Measurements from ENCODE around the gene BTRC. TPM values are rescaled to one million over a fixed set of nuclear protein-coding genes. Genes with fewer than 3 reads are reported as not detected.

The BTRC gene
- total RNA-seq, 1 experiment from 2014 or later: 19.4 TPM

DNA sequence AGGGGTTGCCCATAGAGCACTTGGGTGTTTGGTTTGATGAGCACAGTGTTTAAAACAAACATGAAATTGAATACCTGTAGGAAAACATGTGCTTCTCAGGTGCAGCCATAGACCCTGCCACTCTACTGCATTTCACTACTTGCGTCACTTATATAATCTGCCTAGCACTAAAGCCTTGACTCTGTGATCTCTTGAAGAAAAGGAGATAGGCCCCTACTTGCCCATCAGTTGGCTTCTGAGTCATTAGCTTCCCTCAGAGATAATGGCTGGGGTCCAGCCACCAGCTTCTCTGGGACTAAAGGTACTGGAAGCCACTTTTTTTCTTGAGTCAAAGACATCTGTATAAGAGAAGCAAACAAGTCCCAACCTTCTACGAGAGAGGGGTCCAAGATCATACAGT is 45.9 kb upstream of the BTRC start:
- TF ChIP-seq, protein P1, sequence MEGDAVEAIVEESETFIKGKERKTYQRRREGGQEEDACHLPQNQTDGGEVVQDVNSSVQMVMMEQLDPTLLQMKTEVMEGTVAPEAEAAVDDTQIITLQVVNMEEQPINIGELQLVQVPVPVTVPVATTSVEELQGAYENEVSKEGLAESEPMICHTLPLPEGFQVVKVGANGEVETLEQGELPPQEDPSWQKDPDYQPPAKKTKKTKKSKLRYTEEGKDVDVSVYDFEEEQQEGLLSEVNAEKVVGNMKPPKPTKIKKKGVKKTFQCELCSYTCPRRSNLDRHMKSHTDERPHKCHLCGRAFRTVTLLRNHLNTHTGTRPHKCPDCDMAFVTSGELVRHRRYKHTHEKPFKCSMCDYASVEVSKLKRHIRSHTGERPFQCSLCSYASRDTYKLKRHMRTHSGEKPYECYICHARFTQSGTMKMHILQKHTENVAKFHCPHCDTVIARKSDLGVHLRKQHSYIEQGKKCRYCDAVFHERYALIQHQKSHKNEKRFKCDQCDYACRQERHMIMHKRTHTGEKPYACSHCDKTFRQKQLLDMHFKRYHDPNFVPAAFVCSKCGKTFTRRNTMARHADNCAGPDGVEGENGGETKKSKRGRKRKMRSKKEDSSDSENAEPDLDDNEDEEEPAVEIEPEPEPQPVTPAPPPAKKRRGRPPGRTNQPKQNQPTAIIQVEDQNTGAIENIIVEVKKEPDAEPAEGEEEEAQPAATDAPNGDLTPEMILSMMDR (IDR thresholded peaks at IDR 0.05; ENCODE audit: unreplicated experiment): no peak
- H3K27ac Mint-ChIP-seq (ENCODE audit: low read depth, unreplicated experiment): no peak overlapping the region
- peaks cover 14% of the 10 kb centered on the region for H3K4me1 Mint-ChIP-seq (ENCODE audit: insufficient read depth, unreplicated experiment)
- CTCF ChIA-PET: interaction anchor here (0.6 to 2.5 kb wide), 4 partner anchors 10 to 260 kb away, joined by 3 to 16 read pairs (median 6); no protein-coding TSS in a partner anchor
- POLR2A ChIA-PET: interaction anchor here (0.6 to 1.7 kb wide), 5 partner anchors 9 to 86 kb away, joined by 3 to 6 read pairs (median 5); no protein-coding TSS in a partner anchor
- intact Hi-C loops (cut with micrococcal nuclease): no loop called here
- H3K4me3 Mint-ChIP-seq (ENCODE audit: unreplicated experiment): no peak overlapping the region
- H3K27me3 Mint-ChIP-seq (ENCODE audit: insufficient read depth, unreplicated experiment): peaks cover 13% of the 10 kb centered on the region
- BruUV-seq (replicated peaks): no TSS peak
- DNase-seq (ENCODE audit: unreplicated experiment): peak; percentile 68
- no peaks in the 10 kb centered on the region for H3K9me3 Mint-ChIP-seq (ENCODE audit: unreplicated experiment)
- H3K36me3 Mint-ChIP-seq (ENCODE audit: insufficient read depth, unreplicated experiment): no peaks in the 10 kb centered on the region

DNA sequence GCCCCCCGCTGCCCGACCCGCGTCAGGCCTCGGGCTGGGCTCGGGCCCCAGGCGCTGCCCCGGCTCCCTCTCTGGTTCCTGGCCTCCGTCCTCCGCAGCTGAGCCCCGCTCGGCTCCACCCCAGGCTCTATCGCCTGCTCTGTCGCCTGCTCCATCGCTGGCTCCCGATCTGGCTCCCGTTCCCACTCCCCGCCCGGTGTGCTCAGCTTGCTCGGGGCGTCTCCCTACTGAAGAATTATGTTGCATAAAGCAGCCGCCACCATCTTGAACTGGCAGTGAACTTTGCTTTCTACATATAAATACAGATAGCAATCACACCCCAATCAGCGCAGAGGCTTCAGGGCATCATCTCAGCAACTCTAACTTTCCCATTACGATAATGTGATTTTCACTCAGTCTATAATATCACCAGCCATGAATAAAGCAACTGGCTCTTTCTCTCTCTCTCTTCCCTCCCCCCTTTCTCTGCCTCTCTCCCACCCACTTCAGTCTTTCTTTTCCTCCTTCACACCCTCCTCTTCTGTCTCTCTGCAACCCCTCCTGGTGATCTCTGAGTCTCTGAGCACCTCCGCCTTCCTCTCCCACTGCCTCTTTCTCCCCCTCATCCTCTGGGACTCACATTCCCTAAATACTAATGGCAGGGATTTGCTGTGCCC is 43.3 kb upstream of the BTRC start:
- Mint-ChIP-seq H3K36me3 (ENCODE audit: insufficient read depth, unreplicated experiment) (no peaks in the 10 kb centered on the region), H3K27ac (ENCODE audit: low read depth, unreplicated experiment) (no peak overlapping the region), H3K4me1 (ENCODE audit: insufficient read depth, unreplicated experiment) (peaks cover 14% of the 10 kb centered on the region), H3K9me3 (ENCODE audit: unreplicated experiment) (no peaks in the 10 kb centered on the region), H3K27me3 (ENCODE audit: insufficient read depth, unreplicated experiment) (peaks cover 31% of the 10 kb centered on the region), H3K4me3 (ENCODE audit: unreplicated experiment) (no peak overlapping the region)
- intact Hi-C loops (cut with micrococcal nuclease): no loop called here
- no peak for DNase-seq (ENCODE audit: unreplicated experiment)
- ChIA-PET POLR2A (no interaction called here), CTCF (no interaction called here)
- TF ChIP-seq, protein P1 (IDR thresholded peaks at IDR 0.05; ENCODE audit: unreplicated experiment): no peak
- BruUV-seq (replicated peaks): no TSS peak

DNA sequence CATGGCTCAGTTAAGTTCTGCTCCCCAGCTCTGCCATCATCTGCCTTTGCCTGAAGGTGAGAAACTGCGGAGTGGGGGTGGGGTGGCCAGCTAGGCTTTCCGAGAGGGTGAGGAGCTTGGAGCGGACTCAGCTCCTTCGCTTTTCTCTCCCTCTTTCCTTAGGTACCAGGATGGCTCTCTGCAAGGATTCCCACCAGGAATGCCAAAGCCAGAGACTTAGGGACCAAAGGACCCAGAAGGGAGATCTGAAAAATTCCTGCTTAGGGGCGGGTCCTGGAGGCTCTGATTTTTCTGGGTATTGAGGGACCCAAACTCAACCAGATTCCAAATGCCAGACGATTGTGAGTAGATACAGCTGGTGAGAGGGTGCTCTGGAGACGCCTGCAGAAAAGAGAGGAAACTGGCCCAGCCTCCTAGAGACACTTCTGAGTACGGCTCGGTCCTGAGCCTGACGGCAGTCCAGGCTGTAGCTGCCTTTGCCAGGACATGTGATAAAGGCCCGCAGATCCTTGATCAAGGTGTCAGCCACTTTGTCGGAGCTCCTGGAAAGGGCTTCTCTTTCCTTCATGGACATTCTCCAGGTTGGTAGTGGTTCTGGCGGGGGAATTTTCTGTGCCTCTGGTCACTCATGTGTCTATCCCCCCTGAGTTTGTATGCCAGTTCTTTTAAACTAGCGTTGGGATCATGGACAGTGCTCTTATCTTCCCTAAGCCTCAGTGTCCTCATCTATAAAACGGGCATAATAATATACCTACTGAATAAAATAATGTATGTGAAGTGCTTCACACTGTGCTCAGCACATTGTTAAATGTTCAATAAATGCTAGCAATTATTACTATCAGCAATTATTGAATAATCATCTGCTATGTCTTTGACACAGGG is 42.5 kb upstream of the BTRC start:
- no peak for DNase-seq (ENCODE audit: unreplicated experiment)
- H3K27me3 Mint-ChIP-seq (ENCODE audit: insufficient read depth, unreplicated experiment): peaks cover 31% of the 10 kb centered on the region
- ChIA-PET POLR2A (no interaction called here), CTCF (interaction anchor here (0.6 to 2.2 kb wide), 4 partner anchors 9 to 164 kb away, joined by 4 to 6 read pairs (median 4); no protein-coding TSS in a partner anchor)
- no peaks in the 10 kb centered on the region for H3K9me3 Mint-ChIP-seq (ENCODE audit: unreplicated experiment)
- BruUV-seq (replicated peaks): no TSS peak
- H3K27ac Mint-ChIP-seq (ENCODE audit: low read depth, unreplicated experiment): no peak overlapping the region
- TF ChIP-seq, protein P1 (IDR thresholded peaks at IDR 0.05; ENCODE audit: unreplicated experiment): no peak
- H3K4me3 Mint-ChIP-seq (ENCODE audit: unreplicated experiment): no peak overlapping the region
- H3K4me1 Mint-ChIP-seq (ENCODE audit: insufficient read depth, unreplicated experiment): peaks cover 14% of the 10 kb centered on the region
- intact Hi-C loops (cut with micrococcal nuclease): no loop called here
- H3K36me3 Mint-ChIP-seq (ENCODE audit: insufficient read depth, unreplicated experiment): no peaks in the 10 kb centered on the region

DNA sequence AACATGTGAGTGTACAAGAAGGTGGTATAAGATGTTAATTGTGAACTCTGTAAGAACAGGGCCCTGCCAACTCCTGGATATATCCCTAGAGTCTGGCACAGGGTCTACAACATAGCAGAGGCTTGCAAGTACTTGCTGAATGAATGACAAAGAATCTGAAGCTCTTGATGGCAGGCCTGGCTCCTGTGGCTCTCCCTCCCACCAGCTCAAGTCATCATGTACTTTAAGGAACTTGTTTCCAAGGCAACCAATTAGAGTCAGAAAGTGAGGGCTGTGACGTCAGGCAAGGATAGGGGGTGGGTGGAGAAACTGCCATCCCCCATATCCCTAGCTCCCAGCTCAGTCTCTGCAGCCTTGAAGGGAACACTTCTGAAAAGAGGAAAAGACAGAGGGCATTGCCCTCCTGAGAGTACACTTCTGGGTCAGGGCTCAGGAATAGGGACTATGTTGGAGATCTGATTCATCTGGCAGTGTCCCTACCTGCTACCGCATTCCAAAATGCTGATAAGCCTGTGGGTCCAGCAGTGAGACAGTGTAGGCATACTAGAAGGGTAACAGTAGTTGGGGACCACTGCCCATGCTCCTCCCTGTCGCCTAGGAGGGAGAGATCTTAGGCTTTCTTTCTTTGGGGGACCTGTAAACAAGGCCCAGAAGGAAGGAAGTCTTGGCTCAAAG is 34.6 kb upstream of the BTRC start:
- Mint-ChIP-seq H3K27me3 (ENCODE audit: insufficient read depth, unreplicated experiment) (peaks cover 24% of the 10 kb centered on the region), H3K27ac (ENCODE audit: low read depth, unreplicated experiment) (no peak overlapping the region), H3K36me3 (ENCODE audit: insufficient read depth, unreplicated experiment) (no peaks in the 10 kb centered on the region), H3K4me3 (ENCODE audit: unreplicated experiment) (no peak overlapping the region), H3K4me1 (ENCODE audit: insufficient read depth, unreplicated experiment) (no peaks in the 10 kb centered on the region), H3K9me3 (ENCODE audit: unreplicated experiment) (no peaks in the 10 kb centered on the region)
- intact Hi-C loops (cut with micrococcal nuclease): no loop called here
- DNase-seq (ENCODE audit: unreplicated experiment): no peak
- ChIA-PET CTCF (interaction anchor here (0.7 to 2.2 kb wide), 4 partner anchors 11 to 125 kb away, joined by 5 to 7 read pairs (median 6); no protein-coding TSS in a partner anchor), POLR2A (interaction anchor here (0.8 kb wide), 1 partner anchor 11 kb away, joined by 3 read pairs; no protein-coding TSS in a partner anchor)
- no TSS peak for BruUV-seq (replicated peaks)
- TF ChIP-seq, protein P1 (IDR thresholded peaks at IDR 0.05; ENCODE audit: unreplicated experiment): no peak
